Measurements from ENCODE around the gene ITIH5. TPM values are rescaled to one million over a fixed set of nuclear protein-coding genes. Genes with fewer than 3 reads are reported as not detected.

The ITIH5 gene
- total RNA-seq, 1 donor from 2014 or later = not detected

GRCh38 chr10:7561216-7561893, 105.4 kb downstream of the ITIH5 start:
- ChIA-PET CTCF (no interaction called here), POLR2A (no interaction called here)
- H3K4me1 Mint-ChIP-seq = no peaks in the 10 kb centered on the region
- DNase-seq (no peak), ATAC-seq (ENCODE audit: low read depth) (no peak)
- H3K36me3 Mint-ChIP-seq (ENCODE audit: low read depth) = no peaks in the 10 kb centered on the region
- H3K27me3 Mint-ChIP-seq = peaks cover 2% of the 10 kb centered on the region
- H3K4me3 Mint-ChIP-seq = no peak overlapping the region
- H3K27ac Mint-ChIP-seq = no peak overlapping the region
- intact Hi-C loops (cut with micrococcal nuclease) = no loop called here
- no peak for TF ChIP-seq CTCF (IDR thresholded peaks at IDR 0.05)
- no peaks in the 10 kb centered on the region for H3K9me3 Mint-ChIP-seq

- intact Hi-C loops (cut with micrococcal nuclease) = no loop called here
- CTCF ChIA-PET = no interaction called here
Observed at GRCh38 chr10:7560519-7560918, 106.2 kb downstream of the ITIH5 start.

GRCh38 chr10:7559386-7559785, 107.4 kb downstream of the ITIH5 start:
- TF ChIP-seq CTCF (IDR thresholded peaks at IDR 0.05) = no peak
- no peaks in the 10 kb centered on the region for H3K36me3 Mint-ChIP-seq (ENCODE audit: low read depth)
- DNase-seq = no peak
- POLR2A ChIA-PET = interaction anchor here (0.6 kb wide), 1 partner anchor 24 kb away, joined by 3 read pairs; no protein-coding TSS in a partner anchor
- peaks cover 7% of the 10 kb centered on the region for H3K27me3 Mint-ChIP-seq
- ATAC-seq (ENCODE audit: low read depth) = no peak
- H3K4me3 Mint-ChIP-seq = no peak overlapping the region
- no peaks in the 10 kb centered on the region for H3K9me3 Mint-ChIP-seq
- H3K4me1 Mint-ChIP-seq = no peaks in the 10 kb centered on the region
- intact Hi-C loops (cut with micrococcal nuclease) = no loop called here
- CTCF ChIA-PET = no interaction called here
- no peak overlapping the region for H3K27ac Mint-ChIP-seq

More at GRCh38 chr10:7560519-7560918, 106.2 kb downstream of the ITIH5 start:
- no peak for TF ChIP-seq CTCF (IDR thresholded peaks at IDR 0.05)
- Mint-ChIP-seq H3K36me3 (ENCODE audit: low read depth) (no peaks in the 10 kb centered on the region), H3K27me3 (peaks cover 2% of the 10 kb centered on the region), H3K9me3 (no peaks in the 10 kb centered on the region), H3K27ac (no peak overlapping the region), H3K4me1 (no peaks in the 10 kb centered on the region), H3K4me3 (no peak overlapping the region)
- ATAC-seq (ENCODE audit: low read depth) (no peak), DNase-seq (no peak)
- POLR2A ChIA-PET = no interaction called here

- H3K27me3 Mint-ChIP-seq = peaks cover 7% of the 10 kb centered on the region
- DNase-seq (no peak), ATAC-seq (ENCODE audit: low read depth) (no peak)
- no peaks in the 10 kb centered on the region for H3K36me3 Mint-ChIP-seq (ENCODE audit: low read depth)
- no peak for TF ChIP-seq CTCF (IDR thresholded peaks at IDR 0.05)
- H3K4me1 Mint-ChIP-seq = no peaks in the 10 kb centered on the region
- ChIA-PET CTCF (no interaction called here), POLR2A (no interaction called here)
- no peak overlapping the region for H3K27ac Mint-ChIP-seq
- H3K4me3 Mint-ChIP-seq = no peak overlapping the region
- intact Hi-C loops (cut with micrococcal nuclease) = no loop called here
- no peaks in the 10 kb centered on the region for H3K9me3 Mint-ChIP-seq
Observed at GRCh38 chr10:7558036-7558435, 108.7 kb downstream of the ITIH5 start.

GRCh38 chr10:7553531-7553930, 113.2 kb downstream of the ITIH5 start:
- no peaks in the 10 kb centered on the region for H3K9me3 Mint-ChIP-seq
- no peak overlapping the region for H3K27ac Mint-ChIP-seq
- no peaks in the 10 kb centered on the region for H3K4me1 Mint-ChIP-seq
- ATAC-seq (ENCODE audit: low read depth) (no peak), DNase-seq (no peak)
- POLR2A ChIA-PET = no interaction called here
- no peaks in the 10 kb centered on the region for H3K36me3 Mint-ChIP-seq (ENCODE audit: low read depth)
- CTCF ChIA-PET = no interaction called here
- no peak for TF ChIP-seq CTCF (IDR thresholded peaks at IDR 0.05)
- no peak overlapping the region for H3K4me3 Mint-ChIP-seq
- peaks cover 7% of the 10 kb centered on the region for H3K27me3 Mint-ChIP-seq
- intact Hi-C loops (cut with micrococcal nuclease) = no loop called here

All from activated B cell treated with CpG ODN at 0.5 μM for 24 hours (primary cell).